Measurements from ENCODE around the gene BMAL2. TPM values are rescaled to one million over a fixed set of nuclear protein-coding genes. Genes with fewer than 3 reads are reported as not detected.

The BMAL2 gene
- polyA plus RNA-seq, 1 experiment, result 3.6 TPM

DNA sequence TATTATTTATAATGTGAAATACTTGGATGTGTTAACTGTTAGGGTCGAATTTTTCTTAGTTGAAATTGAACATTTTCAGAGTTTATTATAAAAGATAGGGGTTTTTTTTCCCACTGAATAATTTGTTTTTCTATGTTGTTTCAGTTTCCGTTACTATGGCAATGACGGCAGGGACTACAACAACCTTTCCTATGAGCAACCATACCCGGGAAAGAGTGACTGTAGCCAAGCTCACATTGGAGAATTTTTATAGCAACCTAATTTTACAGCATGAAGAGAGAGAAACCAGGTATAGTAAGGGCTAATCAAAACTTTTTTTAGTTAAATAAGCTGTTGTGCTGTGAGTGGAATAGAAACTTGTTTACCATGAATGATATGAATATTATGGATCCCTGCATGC lies 35.1 kb upstream of the BMAL2 start:
- CTCF ChIA-PET, result interaction anchor here (0.7 to 1.7 kb wide), 5 partner anchors 9 to 282 kb away, joined by 3 to 10 read pairs (median 3); partner anchors contain the start of gene STK38L
- DNase-seq (ENCODE audit: low read depth), result no peak
- H3K27me3 ChIP-seq (ENCODE audit: control insufficient read depth, insufficient read depth, low read length), result no peaks in the 10 kb centered on the region
- no peak overlapping the region for H3K4me3 ChIP-seq (ENCODE audit: low read depth, low read length)
- POLR2A ChIA-PET, result no interaction called here
- H3K36me3 ChIP-seq (ENCODE audit: control insufficient read depth, insufficient read depth, low read length), result no peaks in the 10 kb centered on the region
- TF ChIP-seq, protein P1, sequence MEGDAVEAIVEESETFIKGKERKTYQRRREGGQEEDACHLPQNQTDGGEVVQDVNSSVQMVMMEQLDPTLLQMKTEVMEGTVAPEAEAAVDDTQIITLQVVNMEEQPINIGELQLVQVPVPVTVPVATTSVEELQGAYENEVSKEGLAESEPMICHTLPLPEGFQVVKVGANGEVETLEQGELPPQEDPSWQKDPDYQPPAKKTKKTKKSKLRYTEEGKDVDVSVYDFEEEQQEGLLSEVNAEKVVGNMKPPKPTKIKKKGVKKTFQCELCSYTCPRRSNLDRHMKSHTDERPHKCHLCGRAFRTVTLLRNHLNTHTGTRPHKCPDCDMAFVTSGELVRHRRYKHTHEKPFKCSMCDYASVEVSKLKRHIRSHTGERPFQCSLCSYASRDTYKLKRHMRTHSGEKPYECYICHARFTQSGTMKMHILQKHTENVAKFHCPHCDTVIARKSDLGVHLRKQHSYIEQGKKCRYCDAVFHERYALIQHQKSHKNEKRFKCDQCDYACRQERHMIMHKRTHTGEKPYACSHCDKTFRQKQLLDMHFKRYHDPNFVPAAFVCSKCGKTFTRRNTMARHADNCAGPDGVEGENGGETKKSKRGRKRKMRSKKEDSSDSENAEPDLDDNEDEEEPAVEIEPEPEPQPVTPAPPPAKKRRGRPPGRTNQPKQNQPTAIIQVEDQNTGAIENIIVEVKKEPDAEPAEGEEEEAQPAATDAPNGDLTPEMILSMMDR (IDR thresholded peaks at IDR 0.05; ENCODE audit: insufficient read depth, low read depth, low read length), result no peak

DNA sequence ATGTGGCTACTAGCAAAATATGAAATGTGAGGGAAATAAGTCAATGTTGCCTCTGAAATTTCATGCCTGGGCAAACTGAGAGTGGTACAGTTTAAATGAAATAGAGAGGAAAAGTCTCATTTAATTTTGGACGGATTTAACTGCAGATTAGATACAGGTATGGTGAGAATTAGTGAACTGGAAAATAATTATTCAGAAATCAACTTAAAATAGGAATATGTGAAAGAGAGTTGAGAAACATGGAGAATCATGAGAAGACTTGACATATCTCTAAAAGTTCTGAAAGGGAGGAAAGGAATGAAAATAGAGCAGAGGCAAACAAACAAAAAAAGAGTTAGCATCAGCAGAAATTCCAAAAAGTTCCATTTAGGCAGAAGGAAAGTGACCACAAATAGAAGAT lies 33.5 kb upstream of the BMAL2 start:
- ChIA-PET CTCF (no interaction called here), POLR2A (no interaction called here)
- peaks cover 2% of the 10 kb centered on the region; the same call in 1 of the 2 replicates for H3K36me3 ChIP-seq (ENCODE audit: control insufficient read depth, insufficient read depth, low read length)
- no peak overlapping the region for H3K4me3 ChIP-seq (ENCODE audit: low read depth, low read length)
- TF ChIP-seq, protein P1 (IDR thresholded peaks at IDR 0.05; ENCODE audit: insufficient read depth, low read depth, low read length), result no peak
- no peak for DNase-seq (ENCODE audit: low read depth)
- no peaks in the 10 kb centered on the region for H3K27me3 ChIP-seq (ENCODE audit: control insufficient read depth, insufficient read depth, low read length)

DNA sequence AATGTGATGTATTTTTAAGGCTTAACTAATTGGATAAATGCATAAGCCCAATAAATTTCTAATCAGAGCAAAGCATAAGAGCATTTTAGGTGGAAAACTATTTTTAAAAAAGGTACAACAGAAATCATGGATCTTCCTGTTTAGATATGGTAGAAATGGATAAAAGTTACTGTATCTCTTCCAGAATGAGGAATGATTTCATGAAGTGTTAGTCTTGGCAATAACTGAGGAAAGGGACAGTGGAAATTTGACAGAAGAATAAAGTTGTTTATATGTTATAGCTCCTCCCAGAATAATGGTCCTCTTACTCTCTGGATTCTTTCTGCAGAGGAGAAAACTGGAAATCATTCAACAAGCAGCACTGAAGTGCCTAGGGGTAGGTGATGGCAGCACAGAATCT lies 32.4 kb upstream of the BMAL2 start:
- H3K36me3 ChIP-seq (ENCODE audit: control insufficient read depth, insufficient read depth, low read length), result peaks cover 2% of the 10 kb centered on the region; the same call in 1 of the 2 replicates
- TF ChIP-seq, protein P1 (IDR thresholded peaks at IDR 0.05; ENCODE audit: insufficient read depth, low read depth, low read length), result no peak
- ChIA-PET POLR2A (no interaction called here), CTCF (interaction anchor here (0.6 kb wide), 1 partner anchor 106 kb away, joined by 3 read pairs; no protein-coding TSS in a partner anchor)
- DNase-seq (ENCODE audit: low read depth), result no peak
- H3K27me3 ChIP-seq (ENCODE audit: control insufficient read depth, insufficient read depth, low read length), result no peaks in the 10 kb centered on the region
- no peak overlapping the region for H3K4me3 ChIP-seq (ENCODE audit: low read depth, low read length)

DNA sequence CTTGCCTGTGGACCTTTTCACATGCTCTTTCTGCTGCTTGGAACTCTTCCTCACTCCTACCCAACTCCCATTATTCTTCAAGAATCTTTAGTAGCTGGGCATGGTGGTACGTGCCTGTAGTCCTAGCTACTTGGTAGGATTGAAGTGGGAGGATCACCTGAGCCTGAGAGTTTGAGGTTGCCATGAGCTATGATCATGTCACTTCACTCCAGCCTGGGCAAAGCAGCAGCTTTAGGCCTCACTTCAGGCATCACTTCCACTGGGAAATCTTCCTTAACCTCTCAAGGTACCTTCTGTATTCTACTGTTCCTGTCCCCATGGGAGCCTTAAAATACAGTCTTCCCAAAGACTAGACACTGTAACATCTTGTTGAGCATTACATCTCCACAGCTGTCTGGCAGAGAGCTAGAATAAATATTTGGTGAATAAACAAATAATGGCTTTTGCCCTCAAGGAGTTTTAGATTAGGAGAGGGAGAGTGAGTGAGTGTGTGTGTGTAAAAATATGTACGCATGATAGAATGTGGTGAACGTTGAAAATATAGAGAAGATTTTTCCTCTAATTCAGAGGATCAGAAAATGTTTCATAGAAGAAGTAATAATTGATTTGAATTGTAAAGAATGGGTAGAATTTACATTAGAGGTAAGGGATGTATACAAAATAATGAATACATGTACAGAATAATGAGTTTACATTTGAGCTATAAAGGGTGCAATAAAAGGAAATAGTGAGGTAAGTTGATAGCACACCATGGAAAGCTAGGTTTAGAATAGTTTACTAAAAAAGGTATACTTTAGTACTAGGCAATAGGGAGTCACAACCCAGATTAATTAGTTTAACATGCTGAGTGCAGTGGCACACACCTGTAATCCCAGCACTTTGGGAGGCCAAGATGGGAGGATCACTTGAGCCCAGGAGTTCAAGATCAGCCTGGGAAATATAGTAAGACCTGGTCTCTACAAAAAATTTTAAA lies 29.2 kb upstream of the BMAL2 start:
- H3K27me3 ChIP-seq (ENCODE audit: control insufficient read depth, insufficient read depth, low read length), result no peaks in the 10 kb centered on the region
- TF ChIP-seq, protein P1 (IDR thresholded peaks at IDR 0.05; ENCODE audit: insufficient read depth, low read depth, low read length), result no peak
- POLR2A ChIA-PET, result interaction anchor here (0.7 kb wide), 1 partner anchor 432 kb away, joined by 14 read pairs; no protein-coding TSS in a partner anchor
- CTCF ChIA-PET, result interaction anchor here (0.6 to 7.6 kb wide), 5 partner anchors 162 to 288 kb away, joined by 3 to 67 read pairs (median 4); partner anchors contain the start of genes MED21 and TM7SF3
- no peak for DNase-seq (ENCODE audit: low read depth)
- H3K4me3 ChIP-seq (ENCODE audit: low read depth, low read length), result no peak overlapping the region
- H3K36me3 ChIP-seq (ENCODE audit: control insufficient read depth, insufficient read depth, low read length), result peaks cover 2% of the 10 kb centered on the region; the same call in 1 of the 2 replicates

DNA sequence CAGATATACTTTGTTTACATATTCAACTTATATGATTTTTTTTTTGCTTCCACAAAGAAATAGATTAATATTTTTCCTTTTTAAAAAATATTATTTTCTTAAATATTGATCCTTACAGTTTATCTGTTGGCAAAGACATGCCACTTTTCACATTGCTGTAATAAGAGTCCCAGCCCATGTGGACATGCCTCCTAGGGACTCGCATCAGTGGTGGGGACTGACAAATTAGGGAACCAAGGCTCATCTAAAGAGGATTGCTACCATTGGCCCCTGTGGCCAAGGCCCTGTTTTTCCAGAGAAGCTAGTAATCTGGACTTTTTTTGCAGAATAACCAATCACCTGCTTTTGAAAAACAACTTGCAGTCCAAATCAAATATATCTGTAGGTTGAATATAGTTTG lies 27.8 kb upstream of the BMAL2 start:
- Histone ChIP-seq H3K4me3 (ENCODE audit: low read depth, low read length) (no peak overlapping the region), H3K27me3 (ENCODE audit: control insufficient read depth, insufficient read depth, low read length) (no peaks in the 10 kb centered on the region), H3K36me3 (ENCODE audit: control insufficient read depth, insufficient read depth, low read length) (peaks cover 5% of the 10 kb centered on the region)
- ChIA-PET CTCF (interaction anchor here (0.7 to 7.6 kb wide), 12 partner anchors 9 to 451 kb away, joined by 3 to 67 read pairs (median 6); partner anchors contain the start of gene TM7SF3), POLR2A (interaction anchor here (0.7 kb wide), 1 partner anchor 499 kb away, joined by 3 read pairs; no protein-coding TSS in a partner anchor)
- TF ChIP-seq, protein P1 (IDR thresholded peaks at IDR 0.05; ENCODE audit: insufficient read depth, low read depth, low read length), result no peak
- no peak for DNase-seq (ENCODE audit: low read depth)

All from BJ (cell line).